ENCODE measurements around the gene STOX2. TPM values are rescaled to one million over a fixed set of nuclear protein-coding genes. Genes with fewer than 3 reads are reported as not detected.
A peak's percentile ranks its signal among the peaks of the same experiment; 100 is the strongest.

Gene STOX2
- total RNA-seq, 4 donors from 2014 or later: 3.5 to 23.1 (median 7.6) TPM

DNA sequence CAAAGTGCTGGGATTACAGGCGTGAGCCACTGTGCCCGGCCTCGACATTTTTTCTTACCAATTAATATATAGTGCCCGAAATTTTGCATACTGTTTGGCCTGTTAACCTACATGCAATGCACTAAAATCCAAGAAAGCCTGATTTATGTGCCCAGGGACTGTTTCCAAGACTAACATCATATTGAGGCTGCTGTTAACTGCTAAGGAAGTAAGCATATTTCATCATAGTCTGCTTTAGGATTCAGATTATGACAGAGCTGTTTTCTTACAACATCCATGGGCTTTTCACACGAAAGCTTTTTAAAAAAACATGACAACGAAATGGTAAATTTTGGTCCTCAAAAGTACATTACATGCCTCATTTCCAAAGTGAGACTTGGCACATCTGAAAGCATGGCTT is 84.4 kb downstream of the STOX2 start:
- Histone ChIP-seq H3K4me3 (no peak overlapping the region), H3K36me3 (no peaks in the 10 kb centered on the region), H3K9me3 (no peaks in the 10 kb centered on the region), H3K27me3 (no peaks in the 10 kb centered on the region), H3K27ac (peak overlapping the region in 1 of 4 donors; percentile 47), H3K4me1 (no peaks in the 10 kb centered on the region)
- DNase-seq: no peak
- TF ChIP-seq POLR2A (IDR thresholded peaks at IDR 0.05): no peak
- TF ChIP-seq, protein P1, sequence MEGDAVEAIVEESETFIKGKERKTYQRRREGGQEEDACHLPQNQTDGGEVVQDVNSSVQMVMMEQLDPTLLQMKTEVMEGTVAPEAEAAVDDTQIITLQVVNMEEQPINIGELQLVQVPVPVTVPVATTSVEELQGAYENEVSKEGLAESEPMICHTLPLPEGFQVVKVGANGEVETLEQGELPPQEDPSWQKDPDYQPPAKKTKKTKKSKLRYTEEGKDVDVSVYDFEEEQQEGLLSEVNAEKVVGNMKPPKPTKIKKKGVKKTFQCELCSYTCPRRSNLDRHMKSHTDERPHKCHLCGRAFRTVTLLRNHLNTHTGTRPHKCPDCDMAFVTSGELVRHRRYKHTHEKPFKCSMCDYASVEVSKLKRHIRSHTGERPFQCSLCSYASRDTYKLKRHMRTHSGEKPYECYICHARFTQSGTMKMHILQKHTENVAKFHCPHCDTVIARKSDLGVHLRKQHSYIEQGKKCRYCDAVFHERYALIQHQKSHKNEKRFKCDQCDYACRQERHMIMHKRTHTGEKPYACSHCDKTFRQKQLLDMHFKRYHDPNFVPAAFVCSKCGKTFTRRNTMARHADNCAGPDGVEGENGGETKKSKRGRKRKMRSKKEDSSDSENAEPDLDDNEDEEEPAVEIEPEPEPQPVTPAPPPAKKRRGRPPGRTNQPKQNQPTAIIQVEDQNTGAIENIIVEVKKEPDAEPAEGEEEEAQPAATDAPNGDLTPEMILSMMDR (IDR thresholded peaks at IDR 0.05): no peak

DNA sequence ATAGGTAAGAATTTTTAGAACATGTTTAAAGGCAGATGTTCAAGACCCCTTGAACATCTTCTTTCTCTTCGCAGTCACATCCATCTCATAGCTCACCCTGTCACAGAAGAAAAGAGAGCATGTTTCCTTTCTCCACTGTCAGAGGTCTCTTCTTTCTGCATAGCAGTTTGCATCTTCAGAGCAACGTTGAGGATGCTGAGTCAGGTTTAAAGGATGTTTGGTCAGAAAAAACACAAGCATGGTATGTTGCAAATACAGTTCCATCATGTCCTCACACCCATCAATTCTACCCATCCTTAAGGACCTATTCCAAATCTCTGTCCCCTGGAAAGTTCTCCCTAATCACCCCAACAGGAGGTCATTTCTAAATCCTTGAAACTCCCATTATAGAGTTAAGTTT is 84.8 kb downstream of the STOX2 start:
- DNase-seq: no peak
- no peak overlapping the region for H3K4me3 ChIP-seq
- H3K9me3 ChIP-seq: no peaks in the 10 kb centered on the region
- H3K4me1 ChIP-seq: no peaks in the 10 kb centered on the region
- H3K36me3 ChIP-seq: no peaks in the 10 kb centered on the region
- H3K27ac ChIP-seq: no peak overlapping the region
- TF ChIP-seq POLR2A (IDR thresholded peaks at IDR 0.05): no peak
- TF ChIP-seq, protein P1 (IDR thresholded peaks at IDR 0.05): no peak
- H3K27me3 ChIP-seq: no peaks in the 10 kb centered on the region

GRCh38 chr4:183993676-183994075 is 88.6 kb downstream of the STOX2 start:
- no peak overlapping the region for H3K27ac ChIP-seq
- TF ChIP-seq, protein P1 (IDR thresholded peaks at IDR 0.05): no peak
- TF ChIP-seq POLR2A (IDR thresholded peaks at IDR 0.05): no peak
- no peak overlapping the region for H3K4me3 ChIP-seq
- H3K36me3 ChIP-seq: no peaks in the 10 kb centered on the region
- H3K27me3 ChIP-seq: no peaks in the 10 kb centered on the region
- H3K4me1 ChIP-seq: no peaks in the 10 kb centered on the region
- no peak for DNase-seq
- H3K9me3 ChIP-seq: no peaks in the 10 kb centered on the region

GRCh38 chr4:183995570-183995969 is 90.5 kb downstream of the STOX2 start:
- TF ChIP-seq, protein P1 (IDR thresholded peaks at IDR 0.05): no peak
- no peak for TF ChIP-seq POLR2A (IDR thresholded peaks at IDR 0.05)
- no peaks in the 10 kb centered on the region for H3K36me3 ChIP-seq
- no peak overlapping the region for H3K4me3 ChIP-seq
- H3K27me3 ChIP-seq: no peaks in the 10 kb centered on the region
- H3K4me1 ChIP-seq: no peaks in the 10 kb centered on the region
- DNase-seq: no peak
- no peaks in the 10 kb centered on the region for H3K9me3 ChIP-seq
- H3K27ac ChIP-seq: no peak overlapping the region

DNA sequence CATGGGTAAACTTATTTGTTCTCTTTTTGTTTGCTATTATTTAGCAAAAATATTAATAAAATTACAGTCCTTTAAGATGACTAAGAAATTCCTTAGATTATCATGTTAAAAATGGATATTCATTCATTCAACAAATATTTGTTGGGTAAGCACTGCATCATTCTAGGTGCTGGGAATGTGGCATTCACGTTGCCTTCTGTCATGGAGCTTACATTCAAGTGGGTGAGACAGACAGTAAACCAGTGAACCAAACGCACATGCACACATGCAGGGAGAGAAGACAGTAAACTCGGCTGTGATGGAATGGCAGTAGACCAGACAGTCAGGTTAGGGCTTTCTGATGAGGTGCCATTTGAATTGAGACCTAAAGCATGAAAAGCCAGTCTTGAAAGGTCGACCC is 91.8 kb downstream of the STOX2 start:
- no peak for DNase-seq
- Histone ChIP-seq H3K27ac (no peak overlapping the region), H3K4me1 (no peaks in the 10 kb centered on the region), H3K36me3 (no peaks in the 10 kb centered on the region), H3K4me3 (no peak overlapping the region), H3K9me3 (no peaks in the 10 kb centered on the region), H3K27me3 (no peaks in the 10 kb centered on the region)
- TF ChIP-seq POLR2A (IDR thresholded peaks at IDR 0.05): no peak
- TF ChIP-seq, protein P1 (IDR thresholded peaks at IDR 0.05): no peak

DNA sequence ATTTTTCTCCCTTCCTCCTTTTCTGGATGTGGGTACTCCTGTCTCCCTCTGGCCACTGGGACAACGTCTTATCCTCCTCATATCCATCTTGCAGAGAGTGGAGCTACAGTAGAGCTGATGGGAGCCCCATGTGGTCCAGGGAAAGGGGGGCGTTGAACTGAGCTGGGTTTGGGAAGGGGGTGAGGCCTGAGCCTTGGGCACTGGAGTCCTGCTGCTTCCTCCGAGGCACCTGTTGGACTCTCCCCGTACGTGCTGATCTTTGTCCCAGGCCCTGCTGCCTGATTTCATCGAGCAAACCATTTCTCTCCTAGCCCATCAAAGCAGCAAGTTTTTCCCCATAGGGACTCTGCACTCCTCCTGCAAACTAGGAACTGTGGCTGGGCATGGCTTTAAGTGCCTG is 94.3 kb downstream of the STOX2 start:
- no peaks in the 10 kb centered on the region for H3K27me3 ChIP-seq
- no peaks in the 10 kb centered on the region for H3K9me3 ChIP-seq
- H3K27ac ChIP-seq: no peak overlapping the region
- H3K4me1 ChIP-seq: no peaks in the 10 kb centered on the region
- no peak for DNase-seq
- no peaks in the 10 kb centered on the region for H3K36me3 ChIP-seq
- no peak for TF ChIP-seq POLR2A (IDR thresholded peaks at IDR 0.05)
- TF ChIP-seq, protein P1 (IDR thresholded peaks at IDR 0.05): no peak
- H3K4me3 ChIP-seq: no peak overlapping the region

Measured in Peyer's patch (tissue), 4 donors.